HAP-1 (cell line): ENCODE measurements around the gene VWA8.
"Not testable (repeated sequence)": the region's sequence is repeated elsewhere in the genome, so short reads cannot be mapped to it uniquely, and the experiment has no call there.

Experiments used
- DNase-seq, 2 experiments: peaks; one replicate each; pipeline ENCODE4 v3.0.0-alpha.2; 2016 to 2020; ENCODE audit warnings: low spot score in 2 of 2
- H3K27me3 ChIP-seq: fragments of 250-450 bp; sonication (Bioruptor Pico); 2 replicates; pipeline ENCODE4 v1.5.1; 2020; ENCODE audit warnings: low read depth, mild to moderate bottlenecking, moderate library complexity
- H3K36me3 ChIP-seq: fragments of 250-450 bp; sonication (Bioruptor Pico); replicated peaks from 2 replicates; pipeline ENCODE4 v1.5.1; 2020; ENCODE audit warnings: mild to moderate bottlenecking
- H3K4me1 ChIP-seq: fragments of 250-450 bp; sonication (Bioruptor Pico); 2 replicates; pipeline ENCODE4 v1.5.1; 2020; ENCODE audit warnings: mild to moderate bottlenecking
- H3K4me3 ChIP-seq: fragments of 250-450 bp; sonication (Bioruptor Pico); 2 replicates; pipeline ENCODE4 v1.5.1; 2020; ENCODE audit warnings: mild to moderate bottlenecking, moderate library complexity
- H3K9me3 ChIP-seq: fragments of 250-450 bp; sonication (Bioruptor Pico); 2 replicates; pipeline ENCODE4 v1.5.1; 2020; ENCODE audit warnings: mild to moderate bottlenecking, moderate library complexity
- in situ Hi-C: fragments of 300-500 bp; cut with MboI; formaldehyde crosslinking; loops from 3 replicates; pipeline ENCODE4 v1.14.3; 2020; ENCODE audit warnings: low sequenced_read_pairs, inconsistent platforms, mixed read lengths

Gene VWA8

GRCh38 chr13:41934120-41934519 lies 26.8 kb downstream of the VWA8 start:
- in situ Hi-C loops: no loop called here
- Histone ChIP-seq H3K27me3 (no peaks in the 10 kb centered on the region), H3K9me3 (no peaks in the 10 kb centered on the region), H3K4me3 (no peak overlapping the region), H3K4me1 (no peaks in the 10 kb centered on the region), H3K36me3 (no peaks in the 10 kb centered on the region)
- no peak for DNase-seq

GRCh38 chr13:41931337-41931736 lies 29.6 kb downstream of the VWA8 start:
- no peaks in the 10 kb centered on the region for H3K27me3 ChIP-seq
- no peaks in the 10 kb centered on the region for H3K4me1 ChIP-seq
- H3K4me3 ChIP-seq: no peak overlapping the region
- peaks cover 7% of the 10 kb centered on the region; the same call in 1 of the 2 replicates for H3K36me3 ChIP-seq
- no peak for DNase-seq
- H3K9me3 ChIP-seq: no peaks in the 10 kb centered on the region
- in situ Hi-C loops: no loop called here

GRCh38 chr13:41930154-41930553 lies 30.8 kb downstream of the VWA8 start:
- Histone ChIP-seq H3K36me3 (peaks cover 8% of the 10 kb centered on the region; the same call in 1 of the 2 replicates), H3K27me3 (no peaks in the 10 kb centered on the region), H3K4me3 (no peak overlapping the region), H3K4me1 (no peaks in the 10 kb centered on the region), H3K9me3 (no peaks in the 10 kb centered on the region; the same call in 1 of the 2 replicates)
- DNase-seq: no peak
- in situ Hi-C loops: no loop called here

GRCh38 chr13:41928323-41928722 lies 32.6 kb downstream of the VWA8 start:
- no peaks in the 10 kb centered on the region for H3K27me3 ChIP-seq
- no peak for DNase-seq
- no peaks in the 10 kb centered on the region for H3K4me1 ChIP-seq
- in situ Hi-C loops: no loop called here
- H3K9me3 ChIP-seq: peaks cover 7% of the 10 kb centered on the region; the same call in 1 of the 2 replicates
- no peak overlapping the region for H3K4me3 ChIP-seq
- peaks cover 8% of the 10 kb centered on the region; the same call in 1 of the 2 replicates for H3K36me3 ChIP-seq

- H3K36me3 ChIP-seq: peaks cover 8% of the 10 kb centered on the region; the same call in 1 of the 2 replicates
Measured at GRCh38 chr13:41925014-41925413, 35.9 kb downstream of the VWA8 start.

GRCh38 chr13:41922894-41923293 lies 38.0 kb downstream of the VWA8 start:
- in situ Hi-C loops, H3K9me3 ChIP-seq, H3K27me3 ChIP-seq, H3K4me1 ChIP-seq, H3K36me3 ChIP-seq, H3K4me3 ChIP-seq, DNase-seq: not testable (repeated sequence)

More at GRCh38 chr13:41925014-41925413, 35.9 kb downstream of the VWA8 start:
- no peak for DNase-seq
- Histone ChIP-seq H3K9me3 (peaks cover 9% of the 10 kb centered on the region), H3K4me3 (no peak overlapping the region), H3K4me1 (no peaks in the 10 kb centered on the region), H3K27me3 (no peaks in the 10 kb centered on the region)
- in situ Hi-C loops: no loop called here

- no peak for DNase-seq
- peaks cover 8% of the 10 kb centered on the region for H3K9me3 ChIP-seq
- in situ Hi-C loops: no loop called here
- peaks cover 22% of the 10 kb centered on the region for H3K4me1 ChIP-seq
- H3K36me3 ChIP-seq: no peaks in the 10 kb centered on the region
- no peaks in the 10 kb centered on the region for H3K27me3 ChIP-seq
- no peak overlapping the region for H3K4me3 ChIP-seq
Measured at GRCh38 chr13:41919741-41920487, 41.0 kb downstream of the VWA8 start.

GRCh38 chr13:41919031-41919740 lies 41.7 kb downstream of the VWA8 start:
- H3K27me3 ChIP-seq: no peaks in the 10 kb centered on the region
- no peaks in the 10 kb centered on the region for H3K36me3 ChIP-seq
- H3K9me3 ChIP-seq: peaks cover 3% of the 10 kb centered on the region; the same call in 1 of the 2 replicates
- DNase-seq: no peak
- in situ Hi-C loops: no loop called here
- H3K4me3 ChIP-seq: no peak overlapping the region
- H3K4me1 ChIP-seq: peaks cover 25% of the 10 kb centered on the region

GRCh38 chr13:41917641-41918040 lies 43.3 kb downstream of the VWA8 start:
- Histone ChIP-seq H3K36me3 (no peaks in the 10 kb centered on the region), H3K27me3 (no peaks in the 10 kb centered on the region), H3K4me1 (peaks cover 25% of the 10 kb centered on the region), H3K9me3 (peaks cover under 1% of the 10 kb centered on the region; the same call in 1 of the 2 replicates), H3K4me3 (no peak overlapping the region)
- in situ Hi-C loops: no loop called here
- no peak for DNase-seq

- Histone ChIP-seq H3K27me3 (no peaks in the 10 kb centered on the region), H3K36me3 (no peaks in the 10 kb centered on the region), H3K9me3 (no peaks in the 10 kb centered on the region), H3K4me1 (peaks cover 25% of the 10 kb centered on the region), H3K4me3 (no peak overlapping the region)
- DNase-seq: peak in 1 of 2 experiments; percentile 74
- in situ Hi-C loops: no loop called here
Measured at GRCh38 chr13:41916173-41916954, 44.5 kb downstream of the VWA8 start.

GRCh38 chr13:41915081-41915480 lies 45.8 kb downstream of the VWA8 start:
- no peak for DNase-seq
- Histone ChIP-seq H3K27me3 (no peaks in the 10 kb centered on the region), H3K4me3 (no peak overlapping the region), H3K4me1 (peaks cover 25% of the 10 kb centered on the region), H3K9me3 (no peaks in the 10 kb centered on the region), H3K36me3 (no peaks in the 10 kb centered on the region)
- in situ Hi-C loops: no loop called here

- Histone ChIP-seq H3K36me3 (no peaks in the 10 kb centered on the region), H3K27me3 (no peaks in the 10 kb centered on the region), H3K9me3 (no peaks in the 10 kb centered on the region), H3K4me1 (peaks cover 25% of the 10 kb centered on the region), H3K4me3 (no peak overlapping the region)
- no peak for DNase-seq
- in situ Hi-C loops: no loop called here
Measured at GRCh38 chr13:41914552-41914951, 46.4 kb downstream of the VWA8 start.

- no peak for DNase-seq
- in situ Hi-C loops: no loop called here
- no peaks in the 10 kb centered on the region; the same call in 1 of the 2 replicates for H3K4me1 ChIP-seq
- no peaks in the 10 kb centered on the region for H3K9me3 ChIP-seq
- H3K36me3 ChIP-seq: peaks cover 6% of the 10 kb centered on the region; the same call in 1 of the 2 replicates
- H3K4me3 ChIP-seq: no peak overlapping the region
- no peaks in the 10 kb centered on the region for H3K27me3 ChIP-seq
Measured at GRCh38 chr13:41909506-41909905, 51.4 kb downstream of the VWA8 start.
